HG02610 (cell line): ENCODE data around the gene TTC23.

Experiments used
- ATAC-seq: cut with Tn5 transposase; IDR thresholded peaks from one replicate; pipeline ENCODE4 v1.9.1; 2021; ENCODE audit warnings: mild to moderate bottlenecking, moderate library complexity; ENCODE audit not compliant: unreplicated experiment

The TTC23 gene

DNA sequence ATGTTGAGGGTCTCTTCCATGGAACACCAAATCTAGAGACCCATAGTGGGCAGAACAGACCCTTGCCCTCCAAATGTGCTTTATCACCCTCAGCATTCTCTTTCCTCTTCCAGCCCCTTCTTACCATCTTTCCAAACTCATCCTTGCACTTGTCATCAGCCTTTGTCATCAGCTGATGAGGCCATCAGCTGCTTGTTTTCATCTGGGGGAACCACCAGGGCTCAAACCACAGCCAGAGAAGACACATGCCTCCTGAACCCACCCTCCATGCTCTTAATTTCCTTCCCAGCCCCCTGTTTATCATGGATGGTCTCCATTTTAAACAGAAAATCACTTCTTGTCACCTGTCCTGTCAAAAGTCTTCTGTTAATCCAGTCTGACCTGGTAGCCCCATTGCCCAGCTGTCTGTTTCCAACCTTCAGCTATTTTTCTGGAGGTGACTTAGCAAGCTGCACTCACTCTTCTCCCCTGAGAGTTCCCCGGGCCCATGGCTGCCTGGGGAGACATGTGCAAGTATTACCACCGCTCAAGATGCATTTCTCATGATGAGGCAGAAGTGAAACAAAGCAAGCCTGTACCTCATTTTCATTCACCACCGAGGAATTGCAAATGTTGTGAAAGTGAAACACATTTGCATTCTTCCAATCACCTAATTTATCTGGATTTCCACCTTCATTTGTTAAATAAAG lies 159.2 kb downstream of the TTC23 start:
- ATAC-seq, result peak; percentile 99

DNA sequence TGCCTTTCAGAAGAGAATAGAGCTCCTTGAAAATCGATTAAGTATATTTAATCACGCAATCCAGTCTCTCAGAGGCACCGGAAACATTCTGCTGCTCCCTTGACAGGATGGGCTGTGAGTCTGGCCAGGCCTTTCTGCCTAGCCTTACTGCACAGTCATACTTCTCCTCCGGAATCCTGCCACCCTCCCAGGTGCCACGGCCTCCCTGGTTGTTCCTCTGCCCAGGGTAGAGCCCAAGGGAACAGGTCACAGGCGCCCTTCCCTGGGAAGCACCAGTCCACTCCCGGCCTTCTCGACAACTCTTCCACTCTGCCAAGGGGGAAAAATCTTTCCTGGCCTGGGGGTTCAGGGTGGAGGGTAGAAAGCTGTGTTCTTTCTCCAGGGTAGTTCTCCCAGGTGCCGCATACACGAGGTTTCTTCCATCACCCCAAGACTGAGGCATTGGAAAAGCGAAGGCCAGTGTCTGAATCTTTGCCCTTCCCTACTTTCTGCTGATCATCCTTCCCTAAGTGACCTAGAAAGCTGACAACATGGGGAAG lies 161.9 kb downstream of the TTC23 start:
- ATAC-seq, result no peak

DNA sequence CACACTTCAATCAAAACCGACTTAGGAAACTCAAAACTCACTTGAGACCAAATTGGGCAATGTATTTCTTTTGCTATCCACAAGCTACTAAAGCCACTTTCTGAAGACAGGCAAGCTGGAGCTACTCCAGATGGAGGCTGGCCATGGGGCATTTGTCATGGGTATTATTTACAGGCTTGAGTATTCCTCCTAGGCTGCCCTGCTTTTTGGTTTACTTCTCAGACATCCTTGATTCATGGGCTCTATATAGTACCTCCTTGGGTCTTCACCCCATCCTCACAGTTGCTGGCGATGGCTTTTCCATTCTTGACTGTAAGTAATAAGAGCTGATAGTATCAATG lies 163.1 kb downstream of the TTC23 start:
- no peak for ATAC-seq
